IMR-90 (cell line): ENCODE data around the gene CSTF2T. TPM values are rescaled to one million over a fixed set of nuclear protein-coding genes. Genes with fewer than 3 reads are reported as not detected.

Experiments
- ATAC-seq: fragments of 200-7000 bp; cut with Tn5 transposase; 2 replicates; pipeline ENCODE4 v1.9.1; 2020; ENCODE audit warnings: low read depth, mild to moderate bottlenecking, moderate library complexity
- BruUV-seq: library from RNA; stranded (reverse); fragments of 400-500 nt; replicated peaks from 2 replicates; lab custom pipeline; 2021; lab: Mats Ljungman, UMichigan
- CTCF ChIA-PET: fragments of 300-600 bp; formaldehyde crosslinking; extraction: SDS; loops from one replicate; lab custom pipeline; 2021; ENCODE audit warnings: antibody characterized with exemption; lab: Yijun Ruan, JAX
- POLR2A ChIA-PET: fragments of 300-600 bp; sonication (Branson Sonifier 250); formaldehyde crosslinking; loops from one replicate; lab custom pipeline; 2022; ENCODE audit warnings: antibody characterized with exemption; ENCODE audit not compliant: unreplicated experiment; lab: Charles Lee
- DNase-seq: peaks from one replicate; pipeline ENCODE4 v3.0.0; 2013
- H2AFZ ChIP-seq: replicated peaks from 2 replicates; pipeline ENCODE3; 2013; ENCODE audit warnings: low read length, mild to moderate bottlenecking; ENCODE audit not compliant: poor library complexity
- H2AK5ac ChIP-seq: 2 replicates; pipeline ENCODE4 v1.6.1; 2013; ENCODE audit warnings: low read depth, low read length, inconsistent platforms
- H2AK9ac ChIP-seq: replicated peaks from 2 replicates; pipeline ENCODE3; 2013; ENCODE audit warnings: mild to moderate bottlenecking, low read depth, low read length, moderate library complexity; ENCODE audit not compliant: poor library complexity
- H2BK120ac ChIP-seq: 2 replicates; pipeline ENCODE4 v1.6.1; 2013; ENCODE audit warnings: low read depth, low read length, inconsistent platforms
- H2BK15ac ChIP-seq: 3 replicates; pipeline ENCODE4 v1.6.1; 2013; ENCODE audit warnings: low read depth, low read length, inconsistent platforms
- H2BK20ac ChIP-seq: 2 replicates; pipeline ENCODE4 v1.6.1; 2013; ENCODE audit warnings: low read depth, mild to moderate bottlenecking, inconsistent platforms, low read length, moderate library complexity
- H2BK5ac ChIP-seq: 2 replicates; pipeline ENCODE4 v1.6.1; 2013; ENCODE audit warnings: mild to moderate bottlenecking, low read depth, low read length, inconsistent platforms; ENCODE audit not compliant: poor library complexity, severe bottlenecking
- H3K14ac ChIP-seq: replicated peaks from 2 replicates; pipeline ENCODE4 v1.6.1; 2013; ENCODE audit warnings: low read depth, low read length, inconsistent platforms
- H3K18ac ChIP-seq: 2 replicates; pipeline ENCODE4 v1.6.1; 2013; ENCODE audit warnings: low read depth, low read length, control low read depth
- H3K23ac ChIP-seq: 2 replicates; pipeline ENCODE4 v1.6.1; 2013; ENCODE audit warnings: low read depth, low read length, inconsistent platforms
- H3K27ac ChIP-seq: 2 replicates; pipeline ENCODE4 v1.5.1; 2013; ENCODE audit warnings: mild to moderate bottlenecking, control low read depth, low read length; ENCODE audit not compliant: insufficient read depth
- H3K27me3 ChIP-seq: 2 replicates; pipeline ENCODE4 v1.6.1; 2013; ENCODE audit warnings: low read length; ENCODE audit not compliant: control insufficient read depth, insufficient read depth
- H3K36me3 ChIP-seq: 2 replicates; pipeline ENCODE4 v1.6.1; 2013; ENCODE audit warnings: low read length, mixed read lengths; ENCODE audit not compliant: control insufficient read depth, insufficient read depth
- H3K4ac ChIP-seq: 2 replicates; pipeline ENCODE4 v1.6.1; 2013; ENCODE audit warnings: low read depth, low read length, inconsistent platforms
- H3K4me1 ChIP-seq: 2 replicates; pipeline ENCODE4 v1.6.1; 2013; ENCODE audit warnings: low read length, mixed read lengths; ENCODE audit not compliant: control insufficient read depth, insufficient read depth
- H3K4me2 ChIP-seq: 2 replicates; pipeline ENCODE4 v1.6.1; 2013; ENCODE audit warnings: low read depth, mild to moderate bottlenecking, control low read depth, low read length, moderate library complexity
- H3K4me3 ChIP-seq: 2 replicates; pipeline ENCODE4 v1.5.1; 2013; ENCODE audit warnings: low read depth, mild to moderate bottlenecking, control low read depth, low read length, moderate library complexity; ENCODE audit not compliant: insufficient read depth
- H3K56ac ChIP-seq: 2 replicates; pipeline ENCODE4 v1.6.1; 2013; ENCODE audit warnings: low read length, inconsistent platforms; ENCODE audit not compliant: insufficient read depth; ENCODE audit errors: extremely low read depth
- H3K79me1 ChIP-seq, 2 experiments: 2 replicates each; pipeline ENCODE4 v1.6.1; 2013; ENCODE audit warnings: low read length in 2 of 2, inconsistent platforms in 1 of 2, low read depth in 1 of 2
- H3K9ac ChIP-seq: 2 replicates; pipeline ENCODE4 v1.6.1; 2013; ENCODE audit warnings: low read depth, low read length, control low read depth
- H3K9me1 ChIP-seq: 2 replicates; pipeline ENCODE4 v1.6.1; 2013; ENCODE audit warnings: low read length, inconsistent platforms; ENCODE audit not compliant: insufficient read depth
- H3K9me3 ChIP-seq: 2 replicates; pipeline ENCODE4 v1.6.1; 2013; ENCODE audit warnings: low read length; ENCODE audit not compliant: control insufficient read depth, insufficient read depth
- H4K20me1 ChIP-seq: 2 replicates; pipeline ENCODE4 v1.6.1; 2013; ENCODE audit warnings: low read length, inconsistent platforms; ENCODE audit not compliant: insufficient read depth
- H4K5ac ChIP-seq: 2 replicates; pipeline ENCODE4 v1.6.1; 2013; ENCODE audit warnings: mild to moderate bottlenecking, low read depth, low read length, control low read depth
- H4K8ac ChIP-seq, 2 experiments: 2 replicates each; pipeline ENCODE4 v1.6.1; 2013; ENCODE audit warnings: low read depth in 2 of 2, low read length in 2 of 2, control low read depth in 1 of 2, inconsistent platforms in 1 of 2
- H4K91ac ChIP-seq: 2 replicates; pipeline ENCODE4 v1.6.1; 2013; ENCODE audit warnings: low read depth, low read length, inconsistent platforms; ENCODE audit not compliant: insufficient read depth
- BHLHE40 ChIP-seq: fragments of 150-350 bp; IDR thresholded peaks from 2 replicates; pipeline ENCODE4 v1.6.1; 2016; ENCODE audit warnings: mild to moderate bottlenecking, low read depth, low read length
- CEBPB ChIP-seq: IDR thresholded peaks from 2 replicates; pipeline ENCODE4 v1.6.1; 2012; ENCODE audit warnings: low read depth, low read length, improper control_type of control experiment
- CHD1 ChIP-seq: IDR thresholded peaks from 2 replicates; pipeline ENCODE4 v1.6.1; 2012; ENCODE audit warnings: low read depth, low read length, improper control_type of control experiment
- FOS ChIP-seq: fragments of 150-350 bp; IDR thresholded peaks from 2 replicates; pipeline ENCODE4 v1.6.1; 2016; ENCODE audit warnings: low read depth, low read length
- MAFK ChIP-seq: IDR thresholded peaks from 2 replicates; pipeline ENCODE4 v1.6.1; 2012; ENCODE audit warnings: low read depth, low read length, improper control_type of control experiment
- MAZ ChIP-seq: IDR thresholded peaks from 2 replicates; pipeline ENCODE4 v1.6.1; 2012; ENCODE audit warnings: low read depth, mild to moderate bottlenecking, low read length, improper control_type of control experiment, moderate library complexity, borderline replicate concordance
- MXI1 ChIP-seq: IDR thresholded peaks from 2 replicates; pipeline ENCODE4 v1.6.1; 2012; ENCODE audit warnings: low read depth, mild to moderate bottlenecking, low read length, moderate library complexity, borderline replicate concordance
- NFE2L2 ChIP-seq: fragments of 150-350 bp; IDR thresholded peaks from 2 replicates; pipeline ENCODE4 v1.6.1; 2016; ENCODE audit warnings: low read depth, mild to moderate bottlenecking, low read length
- POLR2A ChIP-seq: IDR thresholded peaks from 2 replicates; pipeline ENCODE4 v1.6.1; 2012; ENCODE audit warnings: mild to moderate bottlenecking, low read depth, low read length
- RAD21 ChIP-seq: IDR thresholded peaks from 2 replicates; pipeline ENCODE4 v1.6.1; 2012; ENCODE audit warnings: low read length, improper control_type of control experiment
- RCOR1 ChIP-seq: IDR thresholded peaks from 2 replicates; pipeline ENCODE4 v1.6.1; 2012; ENCODE audit warnings: mild to moderate bottlenecking, low read length, improper control_type of control experiment; ENCODE audit not compliant: insufficient replicate concordance
- RFX5 ChIP-seq: IDR thresholded peaks from 2 replicates; pipeline ENCODE4 v1.8.0; 2012; ENCODE audit warnings: low read depth, mild to moderate bottlenecking, low read length, moderate library complexity
- SMC3 ChIP-seq: fragments of 150-350 bp; IDR thresholded peaks from 2 replicates; pipeline ENCODE4 v1.6.1; 2016; ENCODE audit warnings: low read depth, mild to moderate bottlenecking, antibody characterized with exemption, low read length, moderate library complexity
- dilution Hi-C: fragments of 300-500 bp; cut with HindIII; formaldehyde crosslinking; loops from one replicate; pipeline ENCODE4 v1.14.3; 2018; ENCODE audit warnings: low sequenced_read_pairs; ENCODE audit not compliant: unreplicated experiment
- in situ Hi-C: fragments of 300-500 bp; cut with MboI; formaldehyde crosslinking; loops from 3 replicates; pipeline ENCODE4 v1.14.3; 2019; ENCODE audit warnings: low sequenced_read_pairs, inconsistent platforms, mixed read lengths
- intact Hi-C: fragments of 100-400 bp; cut with micrococcal nuclease; formaldehyde crosslinking; loops from 2 replicates; pipeline ENCODE4 v1.10.0; 2022
- polyA plus RNA-seq, 3 experiments: library from polyadenylated mRNA; depleted of rRNA; stranded (reverse); fragments of >200 nt; gene quantifications; 2 replicates each; pipeline ENCODE4 v1.2.3, GENCODE V29; 2012; ENCODE audit warnings: low replicate concordance in 1 of 3
- total RNA-seq: library from RNA; depleted of rRNA; stranded (reverse); fragments of >200 nt; gene quantifications from 2 replicates; pipeline ENCODE4 v1.2.3, GENCODE V29; 2012
- TF ChIP-seq, protein P1 (sequence below): fragments of 150-350 bp; IDR thresholded peaks from 2 replicates; pipeline ENCODE4 v1.6.1; 2017; ENCODE audit warnings: mild to moderate bottlenecking, antibody characterized with exemption, low read length, low read depth
- TF ChIP-seq, protein P2 (sequence below): fragments of 150-350 bp; IDR thresholded peaks from 2 replicates; pipeline ENCODE4 v1.6.1; 2016; ENCODE audit warnings: low read depth, mild to moderate bottlenecking, low read length, moderate library complexity, borderline replicate concordance
- TF ChIP-seq, protein P3 (sequence below): conservative IDR thresholded peaks from 2 replicates; pipeline ENCODE4 v1.5.1; 2012; ENCODE audit warnings: mild to moderate bottlenecking, low read depth, low read length, improper control_type of control experiment

The CSTF2T gene
- total and polyA plus RNA-seq, 2 of the 4 experiments (the other 2 are of a cell fraction), result 7.2 to 18.6 TPM

DNA sequence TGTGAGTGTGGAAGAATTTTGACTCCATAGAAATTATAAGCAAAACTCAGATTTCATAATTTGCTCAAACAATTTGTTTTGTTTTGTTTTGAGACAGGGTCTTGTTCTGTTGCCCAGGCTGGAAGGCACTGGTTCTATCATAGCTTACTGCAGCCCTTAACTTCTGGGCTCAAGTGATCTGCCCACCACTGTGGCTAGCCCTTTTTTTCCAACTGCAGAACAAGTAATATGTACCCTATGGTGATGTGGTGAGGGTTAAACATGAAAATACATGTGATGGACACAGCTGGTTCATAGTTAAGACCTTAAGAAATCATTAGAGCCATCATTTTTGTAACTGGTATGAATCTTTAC lies 31.1 kb downstream of the CSTF2T start:
- BruUV-seq, result no TSS peak
- Histone ChIP-seq H3K9me3 (0 out of 2 replicates have a peak, but pooled peaks cover 3% of the 10 kb centered on the region), H3K18ac (no peak overlapping the region), H3K79me1 (no peaks in the 10 kb centered on the region; a peak in 1 of 4 replicates), H2BK5ac (no peak overlapping the region), H4K91ac (no peak overlapping the region), H3K9ac (no peak overlapping the region), H2BK120ac (no peak overlapping the region), H3K23ac (no peak overlapping the region), H3K56ac (no peak overlapping the region), H3K27ac (no peak overlapping the region), H3K27me3 (no peaks in the 10 kb centered on the region), H4K8ac (no peak overlapping the region), H3K4me1 (no peaks in the 10 kb centered on the region), H2AK9ac (no peak overlapping the region), H3K4me2 (no peak overlapping the region), H4K5ac (no peak overlapping the region), H4K20me1 (no peaks in the 10 kb centered on the region), H2AK5ac (no peak overlapping the region), H2BK15ac (no peak overlapping the region), H3K4ac (no peak overlapping the region), H3K36me3 (no peaks in the 10 kb centered on the region), H3K4me3 (no peak overlapping the region), H3K9me1 (no peaks in the 10 kb centered on the region), H2AFZ (no peak overlapping the region), H3K14ac (no peak overlapping the region), H2BK20ac (no peak overlapping the region)
- CTCF ChIA-PET, result interaction anchor here (1.6 kb wide), 1 partner anchor 9 kb away, joined by 4 read pairs; no protein-coding TSS in a partner anchor
- DNase-seq (no peak), ATAC-seq (no peak)
- no peak for TF ChIP-seq RFX5
- TF ChIP-seq MAZ, result no peak
- TF ChIP-seq POLR2A, result no peak
- no peak for TF ChIP-seq CHD1
- TF ChIP-seq MXI1, result no peak
- no peak for TF ChIP-seq BHLHE40
- no peak for TF ChIP-seq RAD21
- TF ChIP-seq FOS, result no peak
- TF ChIP-seq, protein P1, sequence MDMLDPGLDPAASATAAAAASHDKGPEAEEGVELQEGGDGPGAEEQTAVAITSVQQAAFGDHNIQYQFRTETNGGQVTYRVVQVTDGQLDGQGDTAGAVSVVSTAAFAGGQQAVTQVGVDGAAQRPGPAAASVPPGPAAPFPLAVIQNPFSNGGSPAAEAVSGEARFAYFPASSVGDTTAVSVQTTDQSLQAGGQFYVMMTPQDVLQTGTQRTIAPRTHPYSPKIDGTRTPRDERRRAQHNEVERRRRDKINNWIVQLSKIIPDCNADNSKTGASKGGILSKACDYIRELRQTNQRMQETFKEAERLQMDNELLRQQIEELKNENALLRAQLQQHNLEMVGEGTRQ, result no peak
- TF ChIP-seq MAFK, result no peak
- TF ChIP-seq SMC3, result no peak
- TF ChIP-seq, protein P2, sequence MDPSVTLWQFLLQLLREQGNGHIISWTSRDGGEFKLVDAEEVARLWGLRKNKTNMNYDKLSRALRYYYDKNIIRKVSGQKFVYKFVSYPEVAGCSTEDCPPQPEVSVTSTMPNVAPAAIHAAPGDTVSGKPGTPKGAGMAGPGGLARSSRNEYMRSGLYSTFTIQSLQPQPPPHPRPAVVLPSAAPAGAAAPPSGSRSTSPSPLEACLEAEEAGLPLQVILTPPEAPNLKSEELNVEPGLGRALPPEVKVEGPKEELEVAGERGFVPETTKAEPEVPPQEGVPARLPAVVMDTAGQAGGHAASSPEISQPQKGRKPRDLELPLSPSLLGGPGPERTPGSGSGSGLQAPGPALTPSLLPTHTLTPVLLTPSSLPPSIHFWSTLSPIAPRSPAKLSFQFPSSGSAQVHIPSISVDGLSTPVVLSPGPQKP, result no peak
- TF ChIP-seq NFE2L2, result no peak
- TF ChIP-seq RCOR1, result no peak
- TF ChIP-seq CEBPB, result no peak
- TF ChIP-seq, protein P3, sequence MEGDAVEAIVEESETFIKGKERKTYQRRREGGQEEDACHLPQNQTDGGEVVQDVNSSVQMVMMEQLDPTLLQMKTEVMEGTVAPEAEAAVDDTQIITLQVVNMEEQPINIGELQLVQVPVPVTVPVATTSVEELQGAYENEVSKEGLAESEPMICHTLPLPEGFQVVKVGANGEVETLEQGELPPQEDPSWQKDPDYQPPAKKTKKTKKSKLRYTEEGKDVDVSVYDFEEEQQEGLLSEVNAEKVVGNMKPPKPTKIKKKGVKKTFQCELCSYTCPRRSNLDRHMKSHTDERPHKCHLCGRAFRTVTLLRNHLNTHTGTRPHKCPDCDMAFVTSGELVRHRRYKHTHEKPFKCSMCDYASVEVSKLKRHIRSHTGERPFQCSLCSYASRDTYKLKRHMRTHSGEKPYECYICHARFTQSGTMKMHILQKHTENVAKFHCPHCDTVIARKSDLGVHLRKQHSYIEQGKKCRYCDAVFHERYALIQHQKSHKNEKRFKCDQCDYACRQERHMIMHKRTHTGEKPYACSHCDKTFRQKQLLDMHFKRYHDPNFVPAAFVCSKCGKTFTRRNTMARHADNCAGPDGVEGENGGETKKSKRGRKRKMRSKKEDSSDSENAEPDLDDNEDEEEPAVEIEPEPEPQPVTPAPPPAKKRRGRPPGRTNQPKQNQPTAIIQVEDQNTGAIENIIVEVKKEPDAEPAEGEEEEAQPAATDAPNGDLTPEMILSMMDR, result no peak
- POLR2A ChIA-PET, result no interaction called here
- dilution Hi-C loops (no loop called here), in situ Hi-C loops (no loop called here), intact Hi-C loops (no loop called here)
